Gastrocnemius medialis (tissue), 4 donors: ENCODE data around the gene SLC5A3.

Source experiments
- CTCF ChIP-seq, 5 experiments: fragments of 450-650 bp in 3 of 5; fragments of 200-600 bp in 2 of 5; sonication (generic) in 2 of 5; IDR thresholded peaks in 4 of 5; conservative IDR thresholded peaks in 1 of 5; 1 replicate in 4 of 5; 2 replicates in 1 of 5; pipeline ENCODE4 v1.5.1; 2016 to 2019; ENCODE audit warnings: antibody characterized with exemption in 5 of 5, mild to moderate bottlenecking in 3 of 5, moderate library complexity in 3 of 5
- POLR2A ChIP-seq, 2 donors: fragments of 450-650 bp; IDR thresholded peaks; one replicate each; pipeline ENCODE4 v1.6.1; 2017; ENCODE audit warnings: antibody characterized with exemption in 2 of 2, mild to moderate bottlenecking in 2 of 2, moderate library complexity in 2 of 2

- TF ChIP-seq CTCF (IDR thresholded peaks at IDR 0.05 in 4 of 5, conservative IDR thresholded peaks at IDR 0.05 in 1 of 5): no peak
- TF ChIP-seq POLR2A (IDR thresholded peaks at IDR 0.05): no peak
Measured at GRCh38 chr21:34072145-34073031, 990 bp upstream of the SLC5A3 start.
